ENCODE results near the gene KRTAP19-8. TPM values are rescaled to one million over a fixed set of nuclear protein-coding genes. Genes with fewer than 3 reads are reported as not detected.

KRTAP19-8 gene
- total and polyA plus RNA-seq, 4 donors: not detected

GRCh38 chr21:31008355-31008754 lies 29.9 kb downstream of the KRTAP19-8 start:
- WGBS: 72% methylated on average over 1 of the region's 1 CpG
- no peak for DNase-seq (ENCODE audit: low spot score)
- Histone ChIP-seq H3K36me3 (ENCODE audit: control insufficient read depth in 4 of 4, insufficient read depth in 3 of 4, low read depth in 1 of 4, low read length in 3 of 4) (no peaks in the 10 kb centered on the region), H3K9me3 (ENCODE audit: control insufficient read depth in 4 of 4, low read length in 3 of 4) (no peaks in the 10 kb centered on the region), H3K9ac (ENCODE audit: low read depth in 1 of 2, low read length in 2 of 2) (no peak overlapping the region), H3K4me3 (ENCODE audit: low read depth in 1 of 3, low read length in 3 of 3) (no peak overlapping the region), H3K27me3 (ENCODE audit: control insufficient read depth in 4 of 4, insufficient read depth in 4 of 4, low read length in 3 of 4) (no peaks in the 10 kb centered on the region), H3K27ac (ENCODE audit: low read depth in 1 of 2, low read length in 2 of 2) (no peak overlapping the region), H3K4me1 (ENCODE audit: control insufficient read depth in 4 of 4, insufficient read depth in 4 of 4, low read length in 3 of 4) (no peaks in the 10 kb centered on the region)
- TF ChIP-seq ZBTB33 (IDR thresholded peaks at IDR 0.05): no peak
- no peak for TF ChIP-seq RXRA (IDR thresholded peaks at IDR 0.05)
- no peak for TF ChIP-seq RAD21 (IDR thresholded peaks at IDR 0.05)
- TF ChIP-seq CTCF (IDR thresholded peaks at IDR 0.05; ENCODE audit: low read depth, low read length, missing input control): no peak
- no peak for TF ChIP-seq GABPA (IDR thresholded peaks at IDR 0.05 in 1 of 2, conservative IDR thresholded peaks at IDR 0.05 in 1 of 2)
- no peak for TF ChIP-seq FOXA2 (IDR thresholded peaks at IDR 0.05)
- TF ChIP-seq HNF4G (IDR thresholded peaks at IDR 0.05): no peak
- TF ChIP-seq FOXA1 (IDR thresholded peaks at IDR 0.05): no peak
- TF ChIP-seq JUND (IDR thresholded peaks at IDR 0.05): no peak
- no peak for TF ChIP-seq MAX (IDR thresholded peaks at IDR 0.05)
- TF ChIP-seq NR2F2 (IDR thresholded peaks at IDR 0.05): no peak
- TF ChIP-seq YY1 (IDR thresholded peaks at IDR 0.05): no peak
- no peak for TF ChIP-seq REST (IDR thresholded peaks at IDR 0.05)
- TF ChIP-seq HNF4A (conservative IDR thresholded peaks at IDR 0.05): no peak
- no peak for TF ChIP-seq EGR1 (IDR thresholded peaks at IDR 0.05; ENCODE audit: low read depth in 2 of 2)
- TF ChIP-seq TAF1 (conservative IDR thresholded peaks at IDR 0.05): no peak
- TF ChIP-seq ATF3 (IDR thresholded peaks at IDR 0.05): no peak
- TF ChIP-seq SP1 (IDR thresholded peaks at IDR 0.05): no peak
